Calu3 (cell line): Measurements from ENCODE around the gene CYP4F3. TPM values are rescaled to one million over a fixed set of nuclear protein-coding genes. Genes with fewer than 3 reads are reported as not detected.

Experiments
- BruUV-seq: library from RNA; stranded (reverse); fragments of 400-500 nt; replicated peaks from 2 replicates; lab custom pipeline; 2021; lab: Mats Ljungman, UMichigan
- CTCF ChIA-PET: fragments of 300-600 bp; sonication (Branson Sonifier 250); formaldehyde crosslinking; loops from one replicate; lab custom pipeline; 2022; ENCODE audit warnings: antibody characterized with exemption; lab: Charles Lee
- DNase-seq: peaks from one replicate; pipeline ENCODE4 v3.0.0; 2022
- H3K27ac Mint-ChIP-seq: one replicate; pipeline ENCODE4 v1.8.0; 2022; ENCODE audit warnings: mixed read lengths; ENCODE audit not compliant: unreplicated experiment
- H3K27me3 Mint-ChIP-seq: one replicate; pipeline ENCODE4 v1.8.0; 2022; ENCODE audit warnings: mixed read lengths; ENCODE audit not compliant: unreplicated experiment
- H3K36me3 Mint-ChIP-seq: one replicate; pipeline ENCODE4 v1.8.0; 2022; ENCODE audit warnings: mild to moderate bottlenecking, moderate library complexity, mixed read lengths; ENCODE audit not compliant: insufficient read depth, unreplicated experiment
- H3K4me1 Mint-ChIP-seq: one replicate; pipeline ENCODE4 v1.8.0; 2022; ENCODE audit warnings: mild to moderate bottlenecking, low read depth, mixed read lengths; ENCODE audit not compliant: unreplicated experiment
- H3K4me3 Mint-ChIP-seq: one replicate; pipeline ENCODE4 v1.8.0; 2022; ENCODE audit warnings: mild to moderate bottlenecking, low read depth, moderate library complexity, mixed read lengths; ENCODE audit not compliant: unreplicated experiment
- H3K9me3 Mint-ChIP-seq: one replicate; pipeline ENCODE4 v1.8.0; 2022; ENCODE audit warnings: low read depth, mixed read lengths; ENCODE audit not compliant: unreplicated experiment
- intact Hi-C: fragments of 100-400 bp; cut with micrococcal nuclease; formaldehyde crosslinking; loops from one replicate; pipeline ENCODE4 v1.10.0; 2022; ENCODE audit not compliant: unreplicated experiment
- total RNA-seq: library from RNA; stranded (reverse); gene quantifications from 2 replicates; pipeline ENCODE4 v1.2.3, GENCODE V29; 2022
- TF ChIP-seq, protein P1 (sequence below): fragments of 200-600 bp; IDR thresholded peaks from one replicate; pipeline ENCODE4 v1.8.0; 2022; ENCODE audit warnings: antibody characterized with exemption; ENCODE audit not compliant: unreplicated experiment

CYP4F3 gene
- total RNA-seq, 1 experiment from 2014 or later = 6.9 TPM

DNA sequence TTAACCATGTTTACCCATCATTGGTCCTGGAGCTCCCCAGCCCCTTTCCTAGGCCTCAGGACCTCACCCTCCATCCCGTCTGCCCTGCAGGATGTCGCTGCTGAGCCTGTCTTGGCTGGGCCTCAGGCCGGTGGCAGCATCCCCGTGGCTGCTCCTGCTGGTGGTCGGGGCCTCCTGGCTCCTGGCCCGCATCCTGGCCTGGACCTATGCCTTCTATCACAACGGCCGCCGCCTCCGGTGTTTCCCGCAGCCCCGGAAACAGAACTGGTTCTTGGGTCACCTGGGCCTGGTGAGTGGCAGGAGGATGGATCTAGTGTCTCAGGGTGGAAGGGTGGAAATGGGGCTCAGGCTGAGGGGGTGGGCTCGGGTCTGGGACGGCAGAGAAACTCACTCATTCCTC is 25.2 kb upstream of the CYP4F3 start:
- peaks cover 48% of the 10 kb centered on the region for H3K27me3 Mint-ChIP-seq
- H3K36me3 Mint-ChIP-seq = no peaks in the 10 kb centered on the region
- TF ChIP-seq, protein P1, sequence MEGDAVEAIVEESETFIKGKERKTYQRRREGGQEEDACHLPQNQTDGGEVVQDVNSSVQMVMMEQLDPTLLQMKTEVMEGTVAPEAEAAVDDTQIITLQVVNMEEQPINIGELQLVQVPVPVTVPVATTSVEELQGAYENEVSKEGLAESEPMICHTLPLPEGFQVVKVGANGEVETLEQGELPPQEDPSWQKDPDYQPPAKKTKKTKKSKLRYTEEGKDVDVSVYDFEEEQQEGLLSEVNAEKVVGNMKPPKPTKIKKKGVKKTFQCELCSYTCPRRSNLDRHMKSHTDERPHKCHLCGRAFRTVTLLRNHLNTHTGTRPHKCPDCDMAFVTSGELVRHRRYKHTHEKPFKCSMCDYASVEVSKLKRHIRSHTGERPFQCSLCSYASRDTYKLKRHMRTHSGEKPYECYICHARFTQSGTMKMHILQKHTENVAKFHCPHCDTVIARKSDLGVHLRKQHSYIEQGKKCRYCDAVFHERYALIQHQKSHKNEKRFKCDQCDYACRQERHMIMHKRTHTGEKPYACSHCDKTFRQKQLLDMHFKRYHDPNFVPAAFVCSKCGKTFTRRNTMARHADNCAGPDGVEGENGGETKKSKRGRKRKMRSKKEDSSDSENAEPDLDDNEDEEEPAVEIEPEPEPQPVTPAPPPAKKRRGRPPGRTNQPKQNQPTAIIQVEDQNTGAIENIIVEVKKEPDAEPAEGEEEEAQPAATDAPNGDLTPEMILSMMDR = no peak
- CTCF ChIA-PET = no interaction called here
- BruUV-seq = no TSS peak
- peaks cover 2% of the 10 kb centered on the region for H3K9me3 Mint-ChIP-seq
- intact Hi-C loops = no loop called here
- no peak overlapping the region for H3K27ac Mint-ChIP-seq
- no peaks in the 10 kb centered on the region for H3K4me1 Mint-ChIP-seq
- DNase-seq = no peak
- H3K4me3 Mint-ChIP-seq = no peak overlapping the region

DNA sequence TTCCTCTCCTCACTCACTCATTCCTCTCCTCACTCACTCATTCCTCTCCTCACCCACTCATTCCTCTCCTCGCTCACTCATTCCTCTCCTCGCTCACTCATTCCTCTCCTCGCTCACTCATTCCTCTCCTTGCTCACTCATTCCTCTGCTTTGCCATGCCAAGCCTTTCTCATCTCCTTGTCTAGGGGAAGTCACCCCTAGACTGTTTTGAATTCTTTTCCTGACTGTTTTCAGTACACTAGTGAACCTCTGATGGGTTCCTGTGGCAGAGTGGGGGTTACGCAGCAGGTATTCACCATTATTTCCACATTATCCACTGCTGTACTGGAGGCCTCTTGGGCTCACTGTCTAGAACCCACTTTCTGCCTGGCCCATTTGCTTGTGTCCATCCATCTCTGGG is 24.5 kb upstream of the CYP4F3 start:
- H3K27me3 Mint-ChIP-seq = peaks cover 48% of the 10 kb centered on the region
- DNase-seq = no peak
- no peak overlapping the region for H3K27ac Mint-ChIP-seq
- CTCF ChIA-PET = interaction anchor here (0.6 kb wide), 2 partner anchors 62 to 1596 kb away, joined by 3 to 5 read pairs; no protein-coding TSS in a partner anchor
- TF ChIP-seq, protein P1 = no peak
- H3K36me3 Mint-ChIP-seq = no peaks in the 10 kb centered on the region
- no peaks in the 10 kb centered on the region for H3K4me1 Mint-ChIP-seq
- H3K4me3 Mint-ChIP-seq = no peak overlapping the region
- peaks cover 2% of the 10 kb centered on the region for H3K9me3 Mint-ChIP-seq
- intact Hi-C loops = no loop called here
- BruUV-seq = no TSS peak

DNA sequence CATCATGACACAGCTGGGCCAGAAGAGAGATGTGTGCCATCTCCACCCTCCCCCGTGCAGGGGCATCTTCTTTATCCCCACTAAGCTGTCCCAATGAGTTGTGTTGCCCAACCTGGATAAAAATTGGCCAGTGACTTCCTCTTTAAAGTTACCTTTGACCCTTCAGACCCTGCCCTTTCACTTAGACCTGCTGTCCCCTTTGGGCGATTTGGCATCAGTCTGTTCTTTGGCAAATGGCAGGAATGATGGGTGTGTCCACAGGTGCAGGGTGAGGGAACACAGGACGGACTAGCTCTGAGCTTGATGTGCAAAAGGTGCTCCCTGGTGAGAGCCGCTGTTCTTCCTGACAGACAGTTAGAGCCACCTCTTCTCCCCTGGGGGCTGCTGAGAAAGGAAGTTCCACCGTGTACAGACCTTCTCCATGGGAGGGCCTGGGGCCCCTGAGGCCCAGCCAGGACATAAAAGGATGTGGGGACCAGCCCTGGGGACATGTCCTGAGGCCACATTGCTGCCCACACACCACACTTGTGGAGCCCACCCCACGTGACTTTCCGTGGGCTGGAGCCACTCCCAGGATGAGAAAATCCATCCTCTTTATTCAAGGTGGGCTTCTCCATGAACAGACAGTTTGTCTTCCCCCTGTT is 23.9 kb upstream of the CYP4F3 start:
- intact Hi-C loops = no loop called here

DNA sequence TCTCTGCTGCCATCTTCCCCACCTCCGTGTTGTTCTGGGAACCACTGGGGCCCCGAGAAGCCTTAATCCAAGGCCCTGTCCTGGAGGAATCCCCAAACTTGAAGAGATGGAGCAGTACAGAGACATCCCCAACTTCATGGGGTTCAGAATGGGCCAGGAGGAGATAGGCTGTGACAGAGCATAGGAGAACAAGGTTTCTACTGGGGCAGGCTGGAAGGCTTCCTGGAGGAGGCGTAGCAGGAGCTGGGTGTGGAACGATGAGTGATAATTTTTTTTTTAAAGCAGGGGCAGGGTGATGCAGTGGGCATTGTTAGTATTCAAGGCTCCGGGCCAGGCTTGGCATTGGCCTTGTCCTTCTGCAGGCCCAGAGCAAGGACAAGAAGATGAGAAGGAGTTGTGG is 22.4 kb upstream of the CYP4F3 start:
- intact Hi-C loops = no loop called here
- H3K4me1 Mint-ChIP-seq = peaks cover 13% of the 10 kb centered on the region
- TF ChIP-seq, protein P1 = no peak
- peaks cover 2% of the 10 kb centered on the region for H3K9me3 Mint-ChIP-seq
- no peaks in the 10 kb centered on the region for H3K36me3 Mint-ChIP-seq
- peaks cover 48% of the 10 kb centered on the region for H3K27me3 Mint-ChIP-seq
- no peak overlapping the region for H3K4me3 Mint-ChIP-seq
- DNase-seq = no peak
- H3K27ac Mint-ChIP-seq = no peak overlapping the region
- CTCF ChIA-PET = no interaction called here
- BruUV-seq = no TSS peak

More for the DNA sequence above, 23.9 kb upstream of the CYP4F3 start:
- H3K27ac Mint-ChIP-seq = no peak overlapping the region
- no peak overlapping the region for H3K4me3 Mint-ChIP-seq
- DNase-seq = no peak
- no peaks in the 10 kb centered on the region for H3K36me3 Mint-ChIP-seq
- peaks cover 48% of the 10 kb centered on the region for H3K27me3 Mint-ChIP-seq
- CTCF ChIA-PET = interaction anchor here (0.6 kb wide), 2 partner anchors 62 to 1595 kb away, joined by 3 to 5 read pairs; no protein-coding TSS in a partner anchor
- TF ChIP-seq, protein P1 = no peak
- no TSS peak for BruUV-seq
- H3K4me1 Mint-ChIP-seq = no peaks in the 10 kb centered on the region
- H3K9me3 Mint-ChIP-seq = peaks cover 2% of the 10 kb centered on the region
